ENCODE measurements around the gene SRSF3. TPM values are rescaled to one million over a fixed set of nuclear protein-coding genes. Genes with fewer than 3 reads are reported as not detected.

The SRSF3 gene
- total RNA-seq, 2 donors from 2014 or later = 88.5 to 120 TPM

DNA sequence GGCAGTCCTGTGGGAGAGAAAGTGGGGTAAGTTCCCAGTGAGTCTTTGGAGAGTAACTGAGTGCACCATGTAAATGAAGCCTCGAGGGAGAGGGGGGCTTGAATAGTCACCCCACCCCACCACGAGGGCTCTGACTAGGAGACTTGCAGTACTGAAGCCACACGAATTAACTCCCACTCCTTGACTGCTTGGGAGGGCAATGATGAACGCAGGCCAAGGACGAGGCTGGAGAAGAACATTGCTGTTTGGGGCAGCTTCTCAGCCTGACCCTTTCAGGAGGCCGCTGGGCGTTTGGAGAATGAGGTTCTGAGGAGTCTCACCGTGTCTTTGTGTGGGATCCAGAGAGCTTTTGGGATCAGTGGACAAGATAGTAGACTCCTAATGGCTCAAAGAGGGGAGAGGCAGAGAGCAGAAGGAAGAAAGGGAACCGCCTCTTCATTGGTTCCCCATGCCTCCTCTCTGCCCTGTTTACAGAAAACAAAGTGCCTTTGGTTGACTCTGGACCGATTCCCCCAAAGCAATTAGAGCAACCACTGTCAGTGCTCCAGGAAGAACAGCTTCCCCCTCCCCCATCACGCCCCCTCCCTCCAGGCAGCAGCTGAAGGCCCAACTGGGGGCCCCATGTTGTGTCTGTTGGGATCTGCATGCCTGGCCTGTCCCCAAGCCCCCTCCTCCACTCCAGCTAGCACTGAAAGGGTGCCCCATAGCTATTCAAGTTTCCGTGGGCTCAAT lies 42.7 kb downstream of the SRSF3 start:
- no peak overlapping the region for H3K27ac ChIP-seq
- ATAC-seq (ENCODE audit: insufficient number of reproducible peaks, low FRiP score, low read depth) (no peak), DNase-seq (ENCODE audit: low spot score) (no peak)
- TF ChIP-seq, protein P1, sequence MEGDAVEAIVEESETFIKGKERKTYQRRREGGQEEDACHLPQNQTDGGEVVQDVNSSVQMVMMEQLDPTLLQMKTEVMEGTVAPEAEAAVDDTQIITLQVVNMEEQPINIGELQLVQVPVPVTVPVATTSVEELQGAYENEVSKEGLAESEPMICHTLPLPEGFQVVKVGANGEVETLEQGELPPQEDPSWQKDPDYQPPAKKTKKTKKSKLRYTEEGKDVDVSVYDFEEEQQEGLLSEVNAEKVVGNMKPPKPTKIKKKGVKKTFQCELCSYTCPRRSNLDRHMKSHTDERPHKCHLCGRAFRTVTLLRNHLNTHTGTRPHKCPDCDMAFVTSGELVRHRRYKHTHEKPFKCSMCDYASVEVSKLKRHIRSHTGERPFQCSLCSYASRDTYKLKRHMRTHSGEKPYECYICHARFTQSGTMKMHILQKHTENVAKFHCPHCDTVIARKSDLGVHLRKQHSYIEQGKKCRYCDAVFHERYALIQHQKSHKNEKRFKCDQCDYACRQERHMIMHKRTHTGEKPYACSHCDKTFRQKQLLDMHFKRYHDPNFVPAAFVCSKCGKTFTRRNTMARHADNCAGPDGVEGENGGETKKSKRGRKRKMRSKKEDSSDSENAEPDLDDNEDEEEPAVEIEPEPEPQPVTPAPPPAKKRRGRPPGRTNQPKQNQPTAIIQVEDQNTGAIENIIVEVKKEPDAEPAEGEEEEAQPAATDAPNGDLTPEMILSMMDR (IDR thresholded peaks at IDR 0.05) = no peak
- H3K4me3 ChIP-seq = no peak overlapping the region
- no peaks in the 10 kb centered on the region for H3K36me3 ChIP-seq
- H3K4me1 ChIP-seq (ENCODE audit: control insufficient read depth in 1 of 2, low read depth in 2 of 2) = peaks cover 9 to 17% of the 10 kb centered on the region in 2 donors
- H3K9me3 ChIP-seq = no peaks in the 10 kb centered on the region
- H3K27me3 ChIP-seq (replicated peaks; ENCODE audit: insufficient read depth) = no peaks in the 10 kb centered on the region

DNA sequence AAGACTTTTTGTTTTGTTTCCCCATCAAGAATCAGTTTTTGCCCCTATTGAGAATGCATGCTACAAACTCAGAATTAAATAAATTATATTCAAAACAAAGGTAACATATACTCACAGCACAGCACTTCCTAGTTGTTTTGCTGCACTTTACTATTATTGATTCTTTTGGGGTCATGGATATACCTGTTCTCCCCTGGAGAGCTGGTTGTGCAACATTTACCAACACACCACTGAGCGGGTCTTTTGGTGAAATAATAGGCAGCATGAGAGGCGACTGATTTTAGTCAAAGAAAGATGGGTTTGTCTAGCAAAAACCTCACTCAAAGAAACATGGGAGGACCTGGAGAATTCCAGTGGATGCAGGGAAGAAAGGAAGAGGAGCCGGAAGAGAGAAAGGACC lies 44.4 kb downstream of the SRSF3 start:
- TF ChIP-seq, protein P1 (IDR thresholded peaks at IDR 0.05) = no peak
- Histone ChIP-seq H3K27ac (no peak overlapping the region), H3K4me1 (ENCODE audit: control insufficient read depth in 1 of 2, low read depth in 2 of 2) (peaks cover 17 to 22% of the 10 kb centered on the region in 2 donors), H3K9me3 (no peaks in the 10 kb centered on the region), H3K4me3 (no peak overlapping the region), H3K27me3 (replicated peaks; ENCODE audit: insufficient read depth) (no peaks in the 10 kb centered on the region), H3K36me3 (no peaks in the 10 kb centered on the region)
- ATAC-seq (ENCODE audit: insufficient number of reproducible peaks, low FRiP score, low read depth) = no peak
- no peak for DNase-seq (ENCODE audit: low spot score)

DNA sequence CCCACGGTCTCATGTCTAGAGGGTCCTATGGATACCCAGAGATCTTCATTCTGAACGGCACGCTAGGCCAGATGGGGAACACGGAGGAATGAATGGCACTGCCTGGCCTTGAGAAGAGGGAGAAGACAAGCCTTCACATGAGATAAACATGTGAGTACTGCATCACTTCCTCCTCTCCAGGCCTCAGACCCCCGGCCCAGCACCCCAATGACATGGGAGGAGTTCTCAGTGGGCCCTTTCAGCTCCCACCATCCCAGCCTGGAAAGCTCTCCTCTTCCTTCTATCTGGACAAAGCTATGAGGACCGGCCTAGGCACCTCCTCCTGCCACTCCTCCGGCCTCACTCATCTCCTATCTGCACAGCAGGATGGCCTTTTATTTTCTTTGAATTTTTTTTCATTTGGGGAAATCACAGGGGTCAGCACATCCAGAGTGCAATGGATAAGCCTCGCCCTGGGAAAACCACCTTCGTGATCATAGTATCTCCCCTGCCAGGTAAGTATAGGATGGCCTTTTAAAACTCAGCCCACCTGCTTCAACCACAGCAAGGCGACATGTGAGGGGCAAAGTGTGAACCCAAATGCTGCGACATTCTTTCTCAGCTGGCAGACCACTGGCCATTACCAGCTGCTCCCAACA lies 45.1 kb downstream of the SRSF3 start:
- TF ChIP-seq, protein P1 (IDR thresholded peaks at IDR 0.05) = no peak
- ATAC-seq (ENCODE audit: insufficient number of reproducible peaks, low FRiP score, low read depth) = no peak
- H3K27ac ChIP-seq = no peak overlapping the region
- no peaks in the 10 kb centered on the region for H3K27me3 ChIP-seq (replicated peaks; ENCODE audit: insufficient read depth)
- H3K9me3 ChIP-seq = no peaks in the 10 kb centered on the region
- no peak overlapping the region for H3K4me3 ChIP-seq
- no peak for DNase-seq (ENCODE audit: low spot score)
- no peaks in the 10 kb centered on the region for H3K36me3 ChIP-seq
- H3K4me1 ChIP-seq (ENCODE audit: control insufficient read depth in 1 of 2, low read depth in 2 of 2) = peaks cover 16 to 20% of the 10 kb centered on the region in 2 donors

DNA sequence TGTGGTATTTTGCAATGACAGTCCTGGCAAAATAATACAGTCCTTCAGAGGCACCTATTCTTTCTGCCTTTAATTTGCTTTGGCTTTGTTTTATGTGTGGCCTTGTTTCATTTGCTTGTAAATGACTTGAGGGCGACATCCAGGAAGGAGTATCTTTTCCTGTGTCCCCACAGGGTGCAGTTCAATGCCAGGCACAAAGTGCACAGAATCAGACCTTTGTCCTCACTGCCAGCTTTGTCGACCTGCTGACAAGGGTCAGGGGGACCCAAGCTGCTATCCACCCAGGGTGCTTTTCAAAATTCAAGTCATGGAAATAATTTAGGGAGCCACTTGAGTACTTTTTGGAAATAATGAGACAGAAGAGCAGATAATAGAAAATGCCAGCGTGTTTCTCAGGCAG lies 47.4 kb downstream of the SRSF3 start:
- no peak for DNase-seq (ENCODE audit: low spot score)
- Histone ChIP-seq H3K27me3 (replicated peaks; ENCODE audit: insufficient read depth) (no peaks in the 10 kb centered on the region), H3K27ac (no peak overlapping the region), H3K36me3 (no peaks in the 10 kb centered on the region), H3K4me3 (no peak overlapping the region), H3K4me1 (ENCODE audit: control insufficient read depth in 1 of 2, low read depth in 2 of 2) (peaks cover 12 to 15% of the 10 kb centered on the region in 2 donors), H3K9me3 (no peaks in the 10 kb centered on the region)
- TF ChIP-seq, protein P1 (IDR thresholded peaks at IDR 0.05) = no peak
- ATAC-seq (ENCODE audit: insufficient number of reproducible peaks, low FRiP score, low read depth) = no peak

DNA sequence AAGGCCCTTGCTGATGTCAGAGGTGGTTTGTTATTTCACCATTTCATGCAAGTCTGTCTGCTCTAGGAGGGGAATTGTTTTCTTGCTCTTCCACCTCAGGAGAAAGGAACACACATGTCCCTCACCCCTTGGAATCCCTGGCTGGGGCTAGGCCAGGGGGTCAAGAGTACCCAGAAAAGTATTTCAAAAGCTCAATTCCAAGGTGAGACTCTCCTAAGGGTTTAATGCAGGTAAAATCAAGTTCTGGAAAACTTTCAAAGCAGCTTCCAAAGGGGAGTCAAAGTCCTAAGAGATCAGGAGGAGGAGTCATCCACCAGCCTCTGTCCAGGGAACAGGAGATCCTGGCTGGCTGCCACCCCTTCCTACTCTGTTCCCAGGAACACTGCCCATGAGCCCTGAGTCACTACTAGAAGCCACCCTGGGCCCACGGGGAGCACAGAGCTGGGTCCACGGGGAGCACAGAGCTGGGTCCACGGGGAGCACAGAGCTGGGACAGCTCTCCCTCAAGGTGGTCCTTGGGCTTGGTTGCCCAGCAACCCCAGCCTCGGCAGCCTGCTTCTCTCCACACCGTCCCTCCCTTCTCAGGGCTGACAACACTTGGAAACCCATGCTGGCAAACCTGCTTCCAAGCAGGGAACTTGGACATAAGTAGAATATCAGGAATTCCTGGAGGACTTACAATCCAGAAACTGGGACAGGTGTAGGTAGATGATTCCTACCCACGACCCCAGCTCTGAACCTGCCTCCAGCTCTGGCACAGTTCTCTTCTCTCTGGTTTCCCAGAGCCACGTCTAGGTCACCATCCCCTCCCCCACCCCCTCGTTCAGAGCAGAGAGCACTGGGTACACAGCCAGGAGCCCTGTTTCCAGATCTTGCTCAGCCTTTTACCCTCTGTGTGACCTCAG lies 49.0 kb downstream of the SRSF3 start:
- H3K4me1 ChIP-seq (ENCODE audit: control insufficient read depth in 1 of 2, low read depth in 2 of 2) = peaks cover 12 to 15% of the 10 kb centered on the region in 2 donors
- TF ChIP-seq, protein P1 (IDR thresholded peaks at IDR 0.05) = no peak
- no peak overlapping the region for H3K4me3 ChIP-seq
- H3K27ac ChIP-seq = peak overlapping the region in 1 of 2 donors; percentile 52
- H3K9me3 ChIP-seq = no peaks in the 10 kb centered on the region
- DNase-seq (ENCODE audit: low spot score) = peak; percentile 86
- H3K36me3 ChIP-seq = no peaks in the 10 kb centered on the region
- ATAC-seq (ENCODE audit: insufficient number of reproducible peaks, low FRiP score, low read depth) = peak; percentile 15
- H3K27me3 ChIP-seq (replicated peaks; ENCODE audit: insufficient read depth) = no peaks in the 10 kb centered on the region
